ENCODE data around the gene PGF.
"Not testable (repeated sequence)": the region's sequence is repeated elsewhere in the genome, so short reads cannot be mapped to it uniquely, and the experiment has no call there.

The PGF gene

DNA sequence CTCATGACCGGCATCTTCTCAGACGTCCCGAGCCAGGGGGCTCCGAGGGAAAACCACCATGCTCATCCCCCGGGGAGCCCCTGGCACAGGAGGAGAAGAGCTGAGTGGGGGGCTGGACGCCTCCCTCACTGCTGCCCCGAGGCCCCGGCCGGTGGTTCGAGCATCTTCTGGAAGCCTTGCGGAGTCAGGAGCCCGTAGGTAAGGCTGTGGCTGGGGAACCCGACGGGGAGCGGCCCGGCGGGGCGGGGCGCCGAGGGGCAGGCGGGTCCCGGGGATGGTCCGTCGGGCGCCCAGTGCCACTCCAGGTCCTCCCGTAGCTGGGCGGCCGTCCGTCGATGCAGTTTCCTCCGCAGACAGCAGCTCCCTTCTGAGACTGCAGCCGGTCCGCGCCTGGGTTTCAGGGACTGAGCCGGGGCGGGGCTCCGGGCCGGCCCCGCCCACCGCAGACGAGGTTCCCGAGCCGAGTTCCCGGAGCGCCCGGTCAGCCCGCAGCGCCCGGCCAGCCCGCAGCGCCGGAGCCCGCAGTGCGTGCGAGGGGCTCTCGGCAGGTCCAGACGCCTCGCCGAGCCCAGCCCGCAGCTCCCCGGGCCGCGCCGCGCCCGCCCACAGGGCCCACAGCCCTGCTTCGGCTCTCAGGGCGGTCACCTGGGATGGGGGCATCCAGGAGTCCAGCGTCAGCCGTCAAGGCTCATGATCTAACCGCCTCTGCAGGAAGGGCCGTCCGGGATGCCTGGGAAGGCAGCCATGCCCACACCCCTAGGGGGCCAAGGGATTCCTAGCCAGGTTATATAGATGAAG, at the start of gene PGF:
PGF (minus strand) TSS at position 369 of the 798 bp plus-strand sequence; CDS start at position 14, 355 bp downstream.
- no peak for DNase-seq

DNA sequence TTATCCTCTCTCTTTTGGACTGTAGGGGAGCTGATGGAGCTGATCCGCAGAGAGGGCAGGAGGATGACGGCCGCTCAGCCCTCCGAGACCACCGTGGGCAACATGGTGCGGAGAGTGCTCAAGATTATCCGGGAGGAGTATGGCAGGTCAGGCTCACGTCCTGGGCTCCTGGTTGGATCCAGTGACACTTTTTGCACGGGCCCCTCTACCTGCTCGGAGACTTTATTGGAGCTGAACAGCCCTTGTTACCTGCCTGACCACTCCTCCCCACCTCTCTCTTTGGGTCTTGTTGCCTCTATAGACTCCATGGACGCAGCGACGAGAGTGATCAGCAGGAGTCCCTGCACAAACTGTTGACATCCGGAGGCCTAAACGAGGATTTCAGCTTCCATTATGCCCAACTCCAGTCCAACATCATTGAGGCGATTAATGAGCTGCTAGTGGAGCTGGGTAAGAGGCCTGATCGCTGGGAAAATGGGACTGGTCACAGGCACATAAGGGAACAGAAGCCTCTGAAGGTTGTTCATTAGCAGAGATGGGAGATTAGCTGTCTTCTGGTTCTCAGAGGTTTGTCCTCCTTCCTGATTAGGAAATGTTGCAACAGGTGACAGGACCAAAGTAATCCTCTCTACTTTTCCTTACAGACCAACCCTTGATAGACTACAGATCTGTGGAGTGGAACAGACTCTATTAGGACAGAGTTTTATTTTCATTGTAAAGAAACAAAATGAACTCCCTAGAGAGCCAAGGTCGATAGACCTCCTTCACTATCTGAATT, 48.0 kb upstream of the PGF start:
- DNase-seq, result no peak

DNA sequence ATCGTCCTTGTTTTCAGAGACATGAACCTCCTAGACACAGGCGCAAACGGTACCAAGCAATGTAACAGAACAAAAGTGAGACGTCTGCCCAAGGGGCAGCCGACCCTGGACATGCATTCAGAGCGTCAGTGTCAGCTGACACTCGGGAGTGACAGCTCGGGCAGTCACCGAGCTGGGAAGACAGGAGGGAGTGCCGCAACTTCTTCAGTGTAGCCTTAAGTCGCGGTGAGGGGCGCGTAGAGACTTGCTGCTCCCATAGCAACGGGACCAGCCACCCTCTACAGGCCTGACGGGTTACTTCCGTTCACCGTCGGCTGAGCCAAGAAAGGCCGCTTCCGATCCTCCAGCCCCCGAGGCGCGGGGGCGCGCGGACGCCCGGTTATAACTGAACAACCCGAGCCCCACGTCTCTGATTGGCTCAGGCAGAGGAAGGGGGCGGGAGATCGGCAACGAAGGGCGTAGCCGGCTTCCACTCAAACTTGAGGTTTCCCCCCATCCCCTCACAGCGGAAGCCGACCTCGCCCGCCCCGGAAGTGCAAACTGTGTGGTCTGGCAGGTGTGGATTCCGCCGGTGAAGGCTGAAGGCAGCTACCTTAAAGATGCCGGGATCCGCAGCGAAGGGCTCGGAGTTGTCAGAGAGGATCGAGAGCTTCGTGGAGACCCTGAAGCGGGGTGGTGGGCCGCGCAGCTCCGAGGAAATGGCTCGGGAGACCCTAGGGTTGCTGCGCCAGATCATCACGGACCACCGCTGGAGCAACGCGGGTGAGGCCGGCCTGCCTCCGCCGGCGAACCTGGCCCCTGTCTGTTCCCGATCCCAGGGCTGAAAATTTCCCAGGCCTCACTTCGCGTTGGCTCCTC, 47.2 kb upstream of the PGF start, which contains the start of gene EIF2B2:
EIF2B2 (plus strand) TSS at position 530 of the 858 bp plus-strand sequence; CDS start at position 600, 70 bp downstream.
- peak; percentile 48 for DNase-seq

GRCh38 chr14:75001899-75002298, 46.5 kb upstream of the PGF start:
- no peak for DNase-seq

- no peak for DNase-seq
Observed at GRCh38 chr14:75001261-75001660, 45.9 kb upstream of the PGF start.

- DNase-seq, result not testable (repeated sequence)
Observed at GRCh38 chr14:74995781-74996180, 40.4 kb upstream of the PGF start.

- DNase-seq, result not testable (repeated sequence)
Observed at GRCh38 chr14:74994182-74994581, 38.8 kb upstream of the PGF start.

DNA sequence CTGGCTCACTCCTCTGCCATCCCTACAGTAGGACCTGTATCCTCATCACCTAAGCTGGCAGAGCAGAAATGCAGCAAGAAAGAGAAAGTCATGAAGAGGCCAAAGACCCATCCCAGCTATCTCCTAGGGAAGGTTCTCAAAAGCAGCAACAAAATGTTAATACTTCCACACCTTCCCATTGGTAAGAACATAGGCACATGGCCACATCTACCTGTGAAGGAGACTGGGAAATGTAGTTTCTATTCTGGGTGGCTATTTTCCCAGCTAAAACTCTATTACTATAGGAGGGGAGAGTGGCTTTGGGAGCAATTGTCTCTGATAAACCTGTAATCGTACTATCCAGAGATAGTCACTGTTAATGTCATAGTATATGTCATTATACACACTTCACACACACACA, 33.6 kb upstream of the PGF start:
- DNase-seq, result no peak

- no peak for DNase-seq
Observed at GRCh38 chr14:74988131-74988530, 32.7 kb upstream of the PGF start.

DNA sequence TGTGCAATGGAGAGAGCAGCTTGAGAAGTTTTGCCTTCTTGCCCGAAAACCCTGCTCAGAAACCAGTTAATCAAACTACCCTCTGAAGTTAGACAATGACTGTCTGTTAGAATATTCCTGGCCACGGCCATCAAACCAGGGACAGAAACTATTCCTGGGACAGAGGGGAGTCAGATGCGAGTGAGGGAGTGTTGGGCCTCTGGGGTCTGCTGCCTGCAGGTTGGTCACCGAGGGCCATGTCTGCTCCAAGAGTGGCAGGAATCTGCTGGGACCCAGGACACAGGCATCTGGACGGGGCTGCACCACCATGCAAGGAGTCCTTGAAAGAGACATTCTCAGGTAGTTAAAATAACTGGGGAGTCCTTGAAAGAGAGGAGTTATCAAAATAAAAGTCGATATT, 30.4 kb upstream of the PGF start:
- no peak for DNase-seq

GRCh38 chr14:74985028-74985310, 29.6 kb upstream of the PGF start:
- no peak for DNase-seq

DNA sequence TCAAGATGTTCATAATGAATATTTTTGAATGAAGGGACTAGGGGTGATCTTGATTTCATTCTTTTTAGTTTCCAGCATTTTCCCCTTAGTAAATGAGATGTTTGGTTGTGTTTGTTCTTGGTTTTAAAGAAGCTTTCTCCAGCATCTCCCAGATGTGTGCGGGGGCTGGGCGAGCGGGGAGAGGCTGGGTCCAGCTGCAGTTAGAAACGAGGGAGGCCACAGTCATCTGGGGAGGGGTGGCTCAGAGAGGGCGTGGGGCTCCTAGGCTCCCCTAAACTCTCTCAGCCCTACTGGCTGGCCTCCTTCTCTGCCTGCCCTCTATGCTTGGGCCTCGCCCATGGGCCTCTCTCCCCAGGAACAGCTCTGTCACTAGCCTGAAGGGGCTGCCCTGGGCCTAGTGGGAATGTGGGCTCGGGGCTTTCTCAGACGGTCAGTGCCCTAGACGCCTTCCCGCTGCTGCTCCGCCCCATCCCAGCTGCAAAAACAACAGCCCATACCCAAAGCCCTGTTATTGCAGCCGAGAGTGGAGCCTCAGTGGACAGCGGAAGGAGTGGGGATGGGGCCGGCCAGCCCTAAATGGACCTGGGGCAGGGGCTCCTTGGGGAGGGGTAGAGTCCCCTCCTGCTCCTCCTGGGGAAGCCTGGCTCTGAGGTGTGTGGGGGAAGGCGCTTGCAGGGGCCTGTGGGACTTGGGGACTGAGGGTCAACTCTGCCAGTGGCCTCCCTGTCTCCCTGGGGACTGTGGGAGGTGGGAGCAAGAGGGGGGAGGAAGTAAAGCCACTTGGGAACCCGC, 29.0 kb upstream of the PGF start:
- DNase-seq, result no peak

DNA sequence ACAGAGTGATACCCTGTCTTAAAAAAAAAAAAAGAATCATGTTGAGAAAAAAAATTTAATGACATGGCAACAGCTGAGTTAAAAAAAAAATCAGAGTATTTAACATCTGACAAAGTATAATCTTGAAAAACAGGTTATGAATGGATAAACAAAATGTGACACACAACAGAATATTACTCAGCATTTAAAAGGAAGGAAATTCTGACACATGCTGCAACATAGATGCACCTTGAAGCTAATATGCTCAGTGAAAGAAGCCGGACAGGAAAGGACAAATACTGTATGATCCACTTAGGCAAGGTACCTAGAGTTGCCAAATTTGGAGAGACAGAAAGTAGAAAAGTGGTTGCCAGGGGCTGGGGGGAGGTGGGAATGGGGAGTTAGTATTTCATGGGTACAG, 27.9 kb upstream of the PGF start:
- DNase-seq, result no peak

DNA sequence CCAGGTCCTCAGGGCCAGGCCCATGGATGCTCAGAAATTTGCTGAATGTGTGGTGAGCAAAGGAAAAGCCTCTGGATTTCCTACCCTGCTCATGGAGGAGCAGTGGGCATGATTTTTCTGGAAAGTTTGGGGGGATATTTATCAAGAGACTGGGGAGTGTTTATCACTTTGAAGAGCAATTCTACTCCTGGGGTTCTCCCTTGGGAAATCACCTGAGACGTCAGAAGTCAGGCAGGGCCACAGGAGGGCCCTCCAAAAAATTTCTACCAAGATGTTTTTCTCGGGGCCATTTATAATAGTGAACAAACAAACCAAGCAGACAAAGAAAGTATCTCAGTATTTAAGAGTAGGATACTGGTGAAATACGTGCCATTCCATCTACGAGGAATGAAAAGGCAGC, 27.3 kb upstream of the PGF start:
- DNase-seq, result no peak

- no peak for DNase-seq
Observed at GRCh38 chr14:74981833-74982232, 26.4 kb upstream of the PGF start.

GRCh38 chr14:74981462-74981782, 26.0 kb upstream of the PGF start:
- DNase-seq, result no peak

DNA sequence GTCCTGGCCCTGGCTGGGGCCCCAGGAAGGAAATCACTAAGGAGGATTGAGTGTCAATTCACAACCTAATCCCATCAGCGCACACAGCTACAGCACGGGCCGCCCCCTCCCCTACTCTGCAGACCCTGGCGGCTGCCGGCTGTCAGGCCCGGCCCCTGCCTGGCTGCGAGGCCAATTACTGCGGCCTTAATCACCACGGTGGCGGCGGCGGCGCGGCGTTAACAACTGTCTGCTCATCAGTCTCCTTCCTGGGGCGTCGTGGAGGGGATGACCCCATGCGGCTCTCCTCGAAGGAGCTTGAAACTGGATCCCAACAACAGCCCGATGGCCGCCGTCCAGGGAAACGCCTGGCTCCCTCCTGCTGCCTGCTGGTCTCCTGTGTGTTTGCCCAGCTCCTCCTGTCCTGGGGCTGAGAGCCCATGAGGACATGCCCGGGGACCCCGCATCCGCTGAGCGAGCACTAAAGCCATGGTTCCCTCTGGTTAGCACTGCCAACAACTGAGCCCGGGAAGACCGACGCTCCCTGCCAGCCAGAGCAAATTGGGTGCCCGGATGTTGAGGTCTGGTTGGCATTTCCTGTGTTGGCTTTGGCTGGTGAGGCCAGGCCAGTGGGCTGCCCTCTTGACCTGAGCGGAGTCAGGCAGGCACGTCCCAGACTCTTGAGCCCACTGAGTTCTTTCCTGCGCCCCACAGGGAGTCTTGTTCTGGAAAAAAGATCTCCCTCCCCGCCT, 25.5 kb upstream of the PGF start:
- no peak for DNase-seq

DNA sequence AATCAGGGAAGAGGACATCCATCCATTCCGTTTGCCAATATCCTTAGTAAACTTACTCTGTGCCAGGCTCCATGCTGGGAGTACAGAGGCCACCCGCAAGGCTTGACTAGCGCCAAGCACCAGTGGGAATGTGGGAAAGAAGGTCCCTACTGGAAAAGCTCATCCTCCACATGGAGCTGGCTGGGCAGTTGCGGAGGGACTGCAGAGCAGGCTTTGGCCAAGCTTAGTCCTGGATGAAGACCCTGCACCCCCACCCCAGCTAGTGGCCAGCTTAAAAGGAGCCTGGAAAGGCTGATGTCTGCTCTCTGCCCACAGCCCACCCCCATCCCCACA, 25.0 kb upstream of the PGF start:
- DNase-seq, result no peak

- DNase-seq, result no peak
Observed at GRCh38 chr14:74979442-74980397, 24.3 kb upstream of the PGF start.

- DNase-seq, result no peak
Observed at GRCh38 chr14:74979029-74979428, 23.6 kb upstream of the PGF start.

DNA sequence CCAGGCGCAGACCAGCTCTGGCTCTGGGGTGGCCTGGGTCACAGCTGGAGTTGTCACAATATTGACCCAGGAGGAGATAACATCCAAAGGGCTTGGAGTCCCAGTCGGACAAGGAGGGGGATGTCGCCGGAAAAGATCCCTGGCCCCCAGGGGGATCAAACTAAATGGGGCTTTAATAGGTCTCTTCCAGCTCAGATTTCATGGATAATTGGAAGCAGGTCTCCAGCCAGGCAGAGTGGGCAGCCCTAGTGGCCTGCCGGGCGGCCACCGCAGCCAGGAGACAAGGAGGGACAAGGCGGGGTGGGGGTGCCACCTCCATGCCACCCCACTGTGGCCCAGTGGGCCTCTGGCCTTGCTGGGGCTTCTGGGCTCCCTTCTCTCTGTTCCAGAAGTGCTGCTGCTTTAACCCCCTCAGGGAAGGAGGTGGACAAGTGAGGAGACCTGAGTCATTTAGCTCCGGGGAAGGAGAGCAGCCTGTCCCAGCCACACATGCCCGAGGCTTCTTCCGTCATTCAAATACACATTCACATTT, 23.1 kb upstream of the PGF start:
- no peak for DNase-seq

All from cortex of kidney (tissue), 1 donor.